ENCODE results near the gene UPF1. TPM values are rescaled to one million over a fixed set of nuclear protein-coding genes. Genes with fewer than 3 reads are reported as not detected.
A peak's percentile ranks its signal among the peaks of the same experiment; 100 is the strongest.

The UPF1 gene
- total and polyA plus RNA-seq, 2 of the 13 experiments (the other 11 are each of a cell fraction or from before 2014, with no cell fraction given), result 16.9 to 41.8 TPM

GRCh38 chr19:18839465-18840287 lies 7.9 kb downstream of the UPF1 start (continued):
- TF ChIP-seq ZNF275 (CRISPR knock-in tag; IDR thresholded peaks at IDR 0.05; ENCODE audit: borderline replicate concordance), result no peak
- TF ChIP-seq ELF3 (CRISPR knock-in tag; IDR thresholded peaks at IDR 0.05), result peak; percentile 92
- TF ChIP-seq ZNF564 (CRISPR knock-in tag; IDR thresholded peaks at IDR 0.05), result no peak; the same call in 1 of the 2 replicates
- no peak for TF ChIP-seq CSRNP1 (CRISPR knock-in tag; IDR thresholded peaks at IDR 0.05)
- TF ChIP-seq ZNF225 (CRISPR knock-in tag; IDR thresholded peaks at IDR 0.05), result 0 out of 2 replicates have a peak, but pooled peaks have one; percentile 39
- peak; percentile 94 for TF ChIP-seq NR2F6 (IDR thresholded peaks at IDR 0.05)
- peak; percentile 97 for TF ChIP-seq NR2F6 (CRISPR knock-in tag; IDR thresholded peaks at IDR 0.05)
- TF ChIP-seq ARID5B (CRISPR knock-in tag; IDR thresholded peaks at IDR 0.05), result peak; percentile 90
- TF ChIP-seq ZNF7 (CRISPR knock-in tag; IDR thresholded peaks at IDR 0.05), result peak; percentile 76; the same call in 1 of the 2 replicates
- TF ChIP-seq ZNF883 (CRISPR knock-in tag; IDR thresholded peaks at IDR 0.05; ENCODE audit: not compliant biosample characterization), result no peak
- peak; percentile 91 for TF ChIP-seq ZFX (CRISPR knock-in tag; IDR thresholded peaks at IDR 0.05; ENCODE audit: low read depth)
- TF ChIP-seq ZSCAN21 (CRISPR knock-in tag; IDR thresholded peaks at IDR 0.05; ENCODE audit: borderline replicate concordance), result peak; percentile 41; the same call in 1 of the 2 replicates
- no peak for TF ChIP-seq TCF12 (IDR thresholded peaks at IDR 0.05)
- no peak for TF ChIP-seq TCF12 (CRISPR knock-in tag; IDR thresholded peaks at IDR 0.05)
- peak; percentile 89; the same call in 1 of the 2 replicates for TF ChIP-seq REPIN1 (CRISPR knock-in tag; IDR thresholded peaks at IDR 0.05; ENCODE audit: borderline replicate concordance, low read depth)
- 0 out of 2 replicates have a peak, but pooled peaks have one; percentile 20 for TF ChIP-seq FOXK2 (IDR thresholded peaks at IDR 0.05)
- no peak for TF ChIP-seq E2F5 (CRISPR knock-in tag; conservative IDR thresholded peaks at IDR 0.05)
- TF ChIP-seq WIZ (CRISPR knock-in tag; IDR thresholded peaks at IDR 0.05), result peak; percentile 71; the same call in 1 of the 2 replicates

All from HepG2 (cell line).